Neuronal stem cell (in vitro differentiated cells): ENCODE results near the gene CD79A.

ENCODE experiments used
- DNase-seq: peaks from one replicate; pipeline ENCODE4 v3.0.0-alpha.2; 2013; ENCODE audit warnings: low spot score
- H2AFZ ChIP-seq: one replicate; pipeline ENCODE4 v1.6.1; 2013; ENCODE audit warnings: mild to moderate bottlenecking, low read length, inconsistent platforms
- H2AK5ac ChIP-seq: 2 replicates; pipeline ENCODE4 v1.6.1; 2013; ENCODE audit warnings: low read depth, mild to moderate bottlenecking, inconsistent platforms, low read length, moderate library complexity, mixed read lengths
- H2BK120ac ChIP-seq: 2 replicates; pipeline ENCODE4 v1.6.1; 2013; ENCODE audit warnings: low read depth, mild to moderate bottlenecking, inconsistent platforms, low read length, moderate library complexity, mixed read lengths
- H2BK12ac ChIP-seq: one replicate; pipeline ENCODE4 v1.6.1; 2013; ENCODE audit warnings: low read length, inconsistent platforms
- H2BK15ac ChIP-seq: 2 replicates; pipeline ENCODE4 v1.6.1; 2013; ENCODE audit warnings: mild to moderate bottlenecking, low read length, inconsistent platforms, mixed read lengths
- H2BK5ac ChIP-seq: one replicate; pipeline ENCODE4 v1.6.1; 2013; ENCODE audit warnings: inconsistent platforms, mild to moderate bottlenecking, low read length, moderate library complexity
- H3K14ac ChIP-seq: one replicate; pipeline ENCODE4 v1.6.1; 2013; ENCODE audit warnings: low read length, inconsistent platforms
- H3K18ac ChIP-seq: 2 replicates; pipeline ENCODE4 v1.6.1; 2013; ENCODE audit warnings: low read length, inconsistent platforms
- H3K23ac ChIP-seq: 2 replicates; pipeline ENCODE4 v1.6.1; 2013; ENCODE audit warnings: low read depth, mild to moderate bottlenecking, mixed read lengths, low read length, inconsistent platforms; ENCODE audit not compliant: poor library complexity
- H3K27ac ChIP-seq: replicated peaks from 3 replicates; pipeline ENCODE4 v1.5.1; 2013; ENCODE audit warnings: low read length, inconsistent platforms
- H3K27me3 ChIP-seq, 3 experiments: 2 replicates each; pipeline ENCODE4 v1.6.1; 2013; ENCODE audit warnings: low read length in 3 of 3, mild to moderate bottlenecking in 2 of 3, inconsistent platforms in 1 of 3, low read depth in 1 of 3, mixed read lengths in 1 of 3, moderate library complexity in 1 of 3; ENCODE audit not compliant: control insufficient read depth in 3 of 3, insufficient read depth in 3 of 3
- H3K36me3 ChIP-seq, 2 donors: replicated peaks in 1 of 2; 2 replicates each; pipeline ENCODE4 v1.6.1; 2013; ENCODE audit warnings: low read length in 2 of 2; ENCODE audit not compliant: control insufficient read depth in 2 of 2, insufficient read depth in 2 of 2
- H3K4ac ChIP-seq: 2 replicates; pipeline ENCODE4 v1.6.1; 2013; ENCODE audit warnings: inconsistent platforms, mild to moderate bottlenecking, low read length, moderate library complexity
- H3K4me1 ChIP-seq, 2 donors: 1 replicate in 1 of 2; 2 replicates in 1 of 2; pipeline ENCODE4 v1.6.1; 2013; ENCODE audit warnings: low read length in 2 of 2, low read depth in 1 of 2; ENCODE audit not compliant: control insufficient read depth in 2 of 2, insufficient read depth in 1 of 2
- H3K4me2 ChIP-seq: one replicate; pipeline ENCODE4 v1.6.1; 2013; ENCODE audit warnings: mild to moderate bottlenecking, low read length, inconsistent platforms; ENCODE audit not compliant: insufficient read depth, poor library complexity, severe bottlenecking
- H3K4me3 ChIP-seq, 2 donors: 2 replicates each; pipeline ENCODE4 v1.5.1; 2013; ENCODE audit warnings: low read length in 2 of 2, mild to moderate bottlenecking in 2 of 2, inconsistent platforms in 1 of 2, moderate library complexity in 1 of 2
- H3K79me1 ChIP-seq: one replicate; pipeline ENCODE4 v1.6.1; 2013; ENCODE audit warnings: low read depth, mild to moderate bottlenecking, inconsistent platforms, low read length, moderate library complexity
- H3K9ac ChIP-seq: one replicate; pipeline ENCODE4 v1.6.1; 2013; ENCODE audit warnings: mild to moderate bottlenecking, low read depth, low read length, inconsistent platforms; ENCODE audit not compliant: poor library complexity
- H3K9me3 ChIP-seq, 2 donors: replicated peaks in 1 of 2; 2 replicates each; pipeline versions ENCODE3 to v1.6.1; 2013; ENCODE audit warnings: low read length in 2 of 2, mild to moderate bottlenecking in 2 of 2, inconsistent platforms in 1 of 2, low read depth in 1 of 2, mixed read lengths in 1 of 2, moderate library complexity in 1 of 2; ENCODE audit not compliant: control insufficient read depth in 2 of 2, insufficient read depth in 1 of 2
- H4K8ac ChIP-seq: one replicate; pipeline ENCODE4 v1.6.1; 2013; ENCODE audit warnings: low read depth, mild to moderate bottlenecking, inconsistent platforms, low read length, moderate library complexity
- H4K91ac ChIP-seq: one replicate; pipeline ENCODE4 v1.6.1; 2013; ENCODE audit warnings: low read length, low read depth, mild to moderate bottlenecking, inconsistent platforms; ENCODE audit not compliant: poor library complexity
- WGBS, 2 donors: extraction: QIAGEN DNeasy Blood & Tissue Kit; methylation state at CpG; one replicate each; pipeline ENCODE4 v1.1.7; 2013; ENCODE audit warnings: missing lambda C conversion rate in 2 of 2, mixed read lengths in 1 of 2; ENCODE audit not compliant: insufficient read length in 2 of 2, insufficient replicate concordance in 1 of 2; ENCODE audit errors: extremely low coverage in 2 of 2; 5-methylcytosine and 5-hydroxymethylcytosine counted together

CD79A gene

DNA sequence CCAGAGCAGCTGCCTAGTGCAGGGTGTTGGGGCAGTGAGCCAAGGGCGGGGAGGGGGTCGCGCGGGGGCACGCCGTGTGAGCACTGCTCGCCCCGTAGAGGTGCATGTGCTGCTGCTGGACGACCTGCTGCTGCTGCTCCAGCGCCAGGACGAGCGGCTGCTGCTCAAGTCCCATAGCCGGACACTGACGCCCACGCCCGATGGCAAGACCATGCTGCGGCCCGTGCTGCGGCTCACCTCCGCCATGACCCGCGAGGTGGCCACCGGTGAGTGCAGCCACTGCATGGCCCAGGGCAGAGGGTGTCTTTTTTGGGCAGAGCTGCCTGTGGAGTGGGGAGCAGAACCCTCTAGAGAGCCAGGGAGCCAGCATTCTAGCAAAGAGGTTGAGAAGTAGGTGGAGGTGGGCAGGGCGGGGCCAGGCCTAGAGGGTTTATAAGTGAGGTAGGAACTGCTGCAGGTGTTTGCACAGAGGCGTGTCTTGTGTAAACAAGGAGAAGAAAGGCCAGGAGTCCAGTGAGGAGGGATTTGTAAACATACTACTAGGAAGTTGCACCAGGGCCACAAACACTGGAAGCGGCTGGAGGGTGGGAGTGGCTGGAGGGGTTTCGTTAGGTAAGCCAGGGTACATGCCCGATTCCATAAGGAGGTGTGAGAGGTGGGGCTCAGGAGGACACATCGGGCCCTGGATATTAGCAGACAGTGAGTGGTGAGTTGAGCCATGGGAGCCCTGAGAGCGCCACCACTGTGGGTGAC is 27.2 kb downstream of the CD79A start:
- H3K4me1 ChIP-seq, result no peaks in the 10 kb centered on the region
- H3K4me2 ChIP-seq, result no peak overlapping the region
- H3K14ac ChIP-seq, result no peak overlapping the region
- no peak for DNase-seq
- no peak overlapping the region for H3K23ac ChIP-seq
- no peak overlapping the region for H4K91ac ChIP-seq
- H2BK120ac ChIP-seq, result no peak overlapping the region
- no peak overlapping the region for H3K9ac ChIP-seq
- no peak overlapping the region for H2AFZ ChIP-seq
- no CpG with 5 or more reads among the region's 30 CpGs for WGBS, 2 donors
- no peak overlapping the region for H3K27ac ChIP-seq
- no peaks in the 10 kb centered on the region for H3K27me3 ChIP-seq
- peaks cover 2% of the 10 kb centered on the region for H3K79me1 ChIP-seq
- no peak overlapping the region for H2BK12ac ChIP-seq
- H3K18ac ChIP-seq, result no peak overlapping the region
- H3K4ac ChIP-seq, result no peak overlapping the region
- no peak overlapping the region for H4K8ac ChIP-seq
- no peak overlapping the region for H2AK5ac ChIP-seq
- peaks cover 27 to 53% of the 10 kb centered on the region in 2 donors for H3K36me3 ChIP-seq
- H2BK5ac ChIP-seq, result no peak overlapping the region
- H2BK15ac ChIP-seq, result no peak overlapping the region
- H3K9me3 ChIP-seq, result peaks cover 0 to 2% of the 10 kb centered on the region in 2 donors
- H3K4me3 ChIP-seq, result peak overlapping the region in 1 of 2 donors; percentile 44

GRCh38 chr19:41905273-41906002 is 28.4 kb downstream of the CD79A start:
- H3K9me3 ChIP-seq, result peaks cover 0 to 2% of the 10 kb centered on the region in 2 donors
- peak overlapping the region; percentile 56 for H3K14ac ChIP-seq
- peaks cover 27 to 48% of the 10 kb centered on the region in 2 donors for H3K36me3 ChIP-seq
- no peak overlapping the region for H3K18ac ChIP-seq
- peaks cover 0 to 8% (median 1%) of the 10 kb centered on the region in 3 experiments for H3K27me3 ChIP-seq
- peak overlapping the region; percentile 65 for H4K8ac ChIP-seq
- peak overlapping the region; percentile 80 for H3K23ac ChIP-seq
- no peak overlapping the region for H2BK12ac ChIP-seq
- peak overlapping the region; percentile 85 for H4K91ac ChIP-seq
- no peak for DNase-seq
- peak overlapping the region; percentile 75 for H2BK5ac ChIP-seq
- no peak overlapping the region for H3K4me3 ChIP-seq
- H3K4me1 ChIP-seq, result no peaks in the 10 kb centered on the region
- no peak overlapping the region for H3K4ac ChIP-seq
- H2BK120ac ChIP-seq, result no peak overlapping the region
- H3K9ac ChIP-seq, result peak overlapping the region; percentile 70
- H2BK15ac ChIP-seq, result no peak overlapping the region
- H3K27ac ChIP-seq, result no peak overlapping the region
- H2AFZ ChIP-seq, result no peak overlapping the region
- H2AK5ac ChIP-seq, result no peak overlapping the region
- H3K4me2 ChIP-seq, result no peak overlapping the region
- WGBS, 2 donors, result no CpG with 5 or more reads among the region's 24 CpGs
- peaks cover 2% of the 10 kb centered on the region for H3K79me1 ChIP-seq

GRCh38 chr19:41906271-41906670 is 29.2 kb downstream of the CD79A start:
- peak overlapping the region; percentile 73 for H3K23ac ChIP-seq
- no peak overlapping the region for H2BK120ac ChIP-seq
- H2BK12ac ChIP-seq, result no peak overlapping the region
- H3K4me1 ChIP-seq, result no peaks in the 10 kb centered on the region
- no peak overlapping the region for H2AFZ ChIP-seq
- no peak overlapping the region for H3K4me2 ChIP-seq
- no peak overlapping the region for H4K8ac ChIP-seq
- H3K4ac ChIP-seq, result no peak overlapping the region
- H2AK5ac ChIP-seq, result no peak overlapping the region
- H3K18ac ChIP-seq, result no peak overlapping the region
- no peak overlapping the region for H3K4me3 ChIP-seq
- H2BK5ac ChIP-seq, result peak overlapping the region; percentile 75
- H3K9me3 ChIP-seq, result peaks cover 0 to 2% of the 10 kb centered on the region in 2 donors
- WGBS, 2 donors, result no CpG with 5 or more reads among the region's 9 CpGs
- H3K79me1 ChIP-seq, result peaks cover 2% of the 10 kb centered on the region
- no peak overlapping the region for H3K27ac ChIP-seq
- peaks cover 3 to 16% (median 10%) of the 10 kb centered on the region in 3 experiments for H3K27me3 ChIP-seq
- no peak for DNase-seq
- H3K14ac ChIP-seq, result no peak overlapping the region
- H3K9ac ChIP-seq, result no peak overlapping the region
- no peak overlapping the region for H4K91ac ChIP-seq
- H3K36me3 ChIP-seq, result peaks cover 27 to 46% of the 10 kb centered on the region in 2 donors
- no peak overlapping the region for H2BK15ac ChIP-seq
